HepG2 (cell line): ENCODE data around the gene PPDPF. TPM values are rescaled to one million over a fixed set of nuclear protein-coding genes. Genes with fewer than 3 reads are reported as not detected.
A peak's percentile ranks its signal among the peaks of the same experiment; 100 is the strongest.

Experiments
- BRD4 ChIP-seq: sonication (generic); formaldehyde crosslinking; IDR thresholded peaks from 2 replicates; pipeline ENCODE4 v1.4.0; 2020; ENCODE audit warnings: missing genetic modification reagents
- FOXJ3 ChIP-seq: sonication (generic); formaldehyde crosslinking; IDR thresholded peaks from 2 replicates; pipeline ENCODE4 v1.4.0; 2020; ENCODE audit warnings: missing genetic modification reagents, mild to moderate bottlenecking, borderline replicate concordance
- GABPB1 ChIP-seq: IDR thresholded peaks from 2 replicates; pipeline ENCODE4 v1.6.1; 2016; ENCODE audit warnings: mild to moderate bottlenecking, missing genetic modification reagents, moderate library complexity, missing compliant biosample characterization
- HNRNPL ChIP-seq: fragments of 200-400 bp; formaldehyde crosslinking; IDR thresholded peaks from 2 replicates; pipeline ENCODE4 v1.6.1; 2017; ENCODE audit warnings: mild to moderate bottlenecking, low read depth, low read length
- NCOA2 ChIP-seq: sonication (generic); formaldehyde crosslinking; IDR thresholded peaks from 2 replicates; pipeline ENCODE4 v1.8.0; 2022; ENCODE audit warnings: inconsistent platforms
- NKX3-1 ChIP-seq: sonication (generic); formaldehyde crosslinking; IDR thresholded peaks from 2 replicates; pipeline ENCODE4 v1.5.0; 2020; ENCODE audit warnings: missing genetic modification reagents
- POGZ ChIP-seq: sonication (generic); formaldehyde crosslinking; IDR thresholded peaks from 2 replicates; pipeline ENCODE4 v1.4.0; 2020; ENCODE audit warnings: mild to moderate bottlenecking, missing genetic modification reagents
- RELA ChIP-seq: sonication (generic); formaldehyde crosslinking; IDR thresholded peaks from 2 replicates; pipeline ENCODE4 v1.4.0; 2020; ENCODE audit warnings: missing genetic modification reagents
- SNRNP70 ChIP-seq: fragments of 200-400 bp; formaldehyde crosslinking; IDR thresholded peaks from 2 replicates; pipeline ENCODE4 v1.6.1; 2017; ENCODE audit warnings: mild to moderate bottlenecking, low read depth, low read length, moderate library complexity
- ZNF256 ChIP-seq: sonication (generic); formaldehyde crosslinking; conservative IDR thresholded peaks from 2 replicates; pipeline ENCODE4 v1.4.0; 2020; ENCODE audit warnings: missing genetic modification reagents
- ZNF614 ChIP-seq: IDR thresholded peaks from 2 replicates; pipeline ENCODE4 v1.6.1; 2018; ENCODE audit warnings: missing biosample characterization, missing genetic modification reagents, inconsistent platforms, borderline replicate concordance
- polyA plus RNA-seq, 8 experiments: library from polyadenylated mRNA; depleted of rRNA in 3 of 8; stranded (reverse) in 7 of 8; unstranded in 1 of 8; fragments of >200 nt; fragmentation: Illumina TruSeq in 4 of 8; extraction: Trizol in 4 of 8; gene quantifications; 2 replicates each; pipeline versions ENCODE4 v1.2.1 to v1.2.3, GENCODE V29; 2011 to 2016; ENCODE audit warnings: low read depth in 4 of 8, missing spikeins in 1 of 8, mixed read lengths in 1 of 8; ENCODE audit not compliant: insufficient read depth in 1 of 8
- total RNA-seq, 5 experiments: library from RNA; depleted of rRNA; stranded (reverse); fragments of >200 nt; fragmentation: Illumina TruSeq; extraction: Trizol; gene quantifications; 2 replicates each; pipeline ENCODE4 v1.2.3, GENCODE V29; 2016; ENCODE audit warnings: low read depth in 1 of 5
- TF ChIP-seq, protein P1 (sequence below): sonication (generic); formaldehyde crosslinking; IDR thresholded peaks from 2 replicates; pipeline ENCODE4 v1.9.0; 2021; ENCODE audit warnings: missing genetic modification reagents, mild to moderate bottlenecking, borderline replicate concordance
- TF ChIP-seq, protein P2 (sequence below): sonication (generic); formaldehyde crosslinking; IDR thresholded peaks from 2 replicates; pipeline ENCODE4 v1.5.1; 2020; ENCODE audit warnings: mild to moderate bottlenecking, missing genetic modification reagents, borderline replicate concordance
- TF ChIP-seq, protein P3 (sequence below): sonication (generic); formaldehyde crosslinking; IDR thresholded peaks from 2 replicates; pipeline ENCODE4 v1.4.0; 2020; ENCODE audit warnings: missing genetic modification reagents

The PPDPF gene
- total and polyA plus RNA-seq, 2 of the 13 experiments (the other 11 are each of a cell fraction or from before 2014, with no cell fraction given): 1.8 to 7.0 TPM

DNA sequence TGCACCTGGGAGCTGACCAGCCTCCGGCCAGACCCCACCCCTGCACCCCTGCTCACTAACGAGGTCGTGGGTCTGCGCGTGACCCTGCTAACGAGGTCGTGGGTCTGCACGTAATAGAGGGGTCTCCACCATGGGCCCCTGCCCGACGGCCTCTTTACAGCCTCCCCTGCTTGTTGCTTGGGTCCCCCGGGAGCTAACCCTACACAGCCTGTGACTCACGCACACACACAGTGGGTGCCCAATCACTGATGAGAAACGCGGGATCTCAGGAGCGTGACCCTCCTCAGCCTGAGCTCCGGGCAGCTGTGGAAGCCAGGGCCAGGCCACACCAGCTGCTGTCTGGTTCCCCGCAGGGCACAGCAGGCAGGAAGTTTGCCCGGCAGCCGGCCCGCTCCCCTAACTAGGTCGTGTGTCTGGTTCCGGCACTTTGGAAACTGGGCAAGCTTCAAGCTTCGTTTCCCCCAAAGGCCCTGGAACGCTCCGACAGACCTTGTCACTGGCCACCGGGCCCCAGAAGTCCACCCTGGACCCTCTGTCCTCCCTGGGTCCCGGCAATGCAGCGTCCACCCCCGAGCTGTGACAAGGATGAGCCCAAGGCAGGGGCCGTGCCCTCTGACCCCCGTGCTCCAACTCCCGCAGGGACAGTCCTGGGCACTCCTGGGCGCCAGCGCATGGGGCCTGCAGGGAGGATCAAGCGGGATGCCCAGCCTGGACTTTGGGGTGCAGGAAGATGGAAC, 15.8 kb downstream of the PPDPF start (continued):
- TF ChIP-seq, protein P1, sequence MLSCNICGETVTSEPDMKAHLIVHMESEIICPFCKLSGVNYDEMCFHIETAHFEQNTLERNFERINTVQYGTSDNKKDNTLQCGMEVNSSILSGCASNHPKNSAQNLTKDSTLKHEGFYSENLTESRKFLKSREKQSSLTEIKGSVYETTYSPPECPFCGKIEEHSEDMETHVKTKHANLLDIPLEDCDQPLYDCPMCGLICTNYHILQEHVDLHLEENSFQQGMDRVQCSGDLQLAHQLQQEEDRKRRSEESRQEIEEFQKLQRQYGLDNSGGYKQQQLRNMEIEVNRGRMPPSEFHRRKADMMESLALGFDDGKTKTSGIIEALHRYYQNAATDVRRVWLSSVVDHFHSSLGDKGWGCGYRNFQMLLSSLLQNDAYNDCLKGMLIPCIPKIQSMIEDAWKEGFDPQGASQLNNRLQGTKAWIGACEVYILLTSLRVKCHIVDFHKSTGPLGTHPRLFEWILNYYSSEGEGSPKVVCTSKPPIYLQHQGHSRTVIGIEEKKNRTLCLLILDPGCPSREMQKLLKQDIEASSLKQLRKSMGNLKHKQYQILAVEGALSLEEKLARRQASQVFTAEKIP (CRISPR knock-in tag): no peak
- TF ChIP-seq, protein P2, sequence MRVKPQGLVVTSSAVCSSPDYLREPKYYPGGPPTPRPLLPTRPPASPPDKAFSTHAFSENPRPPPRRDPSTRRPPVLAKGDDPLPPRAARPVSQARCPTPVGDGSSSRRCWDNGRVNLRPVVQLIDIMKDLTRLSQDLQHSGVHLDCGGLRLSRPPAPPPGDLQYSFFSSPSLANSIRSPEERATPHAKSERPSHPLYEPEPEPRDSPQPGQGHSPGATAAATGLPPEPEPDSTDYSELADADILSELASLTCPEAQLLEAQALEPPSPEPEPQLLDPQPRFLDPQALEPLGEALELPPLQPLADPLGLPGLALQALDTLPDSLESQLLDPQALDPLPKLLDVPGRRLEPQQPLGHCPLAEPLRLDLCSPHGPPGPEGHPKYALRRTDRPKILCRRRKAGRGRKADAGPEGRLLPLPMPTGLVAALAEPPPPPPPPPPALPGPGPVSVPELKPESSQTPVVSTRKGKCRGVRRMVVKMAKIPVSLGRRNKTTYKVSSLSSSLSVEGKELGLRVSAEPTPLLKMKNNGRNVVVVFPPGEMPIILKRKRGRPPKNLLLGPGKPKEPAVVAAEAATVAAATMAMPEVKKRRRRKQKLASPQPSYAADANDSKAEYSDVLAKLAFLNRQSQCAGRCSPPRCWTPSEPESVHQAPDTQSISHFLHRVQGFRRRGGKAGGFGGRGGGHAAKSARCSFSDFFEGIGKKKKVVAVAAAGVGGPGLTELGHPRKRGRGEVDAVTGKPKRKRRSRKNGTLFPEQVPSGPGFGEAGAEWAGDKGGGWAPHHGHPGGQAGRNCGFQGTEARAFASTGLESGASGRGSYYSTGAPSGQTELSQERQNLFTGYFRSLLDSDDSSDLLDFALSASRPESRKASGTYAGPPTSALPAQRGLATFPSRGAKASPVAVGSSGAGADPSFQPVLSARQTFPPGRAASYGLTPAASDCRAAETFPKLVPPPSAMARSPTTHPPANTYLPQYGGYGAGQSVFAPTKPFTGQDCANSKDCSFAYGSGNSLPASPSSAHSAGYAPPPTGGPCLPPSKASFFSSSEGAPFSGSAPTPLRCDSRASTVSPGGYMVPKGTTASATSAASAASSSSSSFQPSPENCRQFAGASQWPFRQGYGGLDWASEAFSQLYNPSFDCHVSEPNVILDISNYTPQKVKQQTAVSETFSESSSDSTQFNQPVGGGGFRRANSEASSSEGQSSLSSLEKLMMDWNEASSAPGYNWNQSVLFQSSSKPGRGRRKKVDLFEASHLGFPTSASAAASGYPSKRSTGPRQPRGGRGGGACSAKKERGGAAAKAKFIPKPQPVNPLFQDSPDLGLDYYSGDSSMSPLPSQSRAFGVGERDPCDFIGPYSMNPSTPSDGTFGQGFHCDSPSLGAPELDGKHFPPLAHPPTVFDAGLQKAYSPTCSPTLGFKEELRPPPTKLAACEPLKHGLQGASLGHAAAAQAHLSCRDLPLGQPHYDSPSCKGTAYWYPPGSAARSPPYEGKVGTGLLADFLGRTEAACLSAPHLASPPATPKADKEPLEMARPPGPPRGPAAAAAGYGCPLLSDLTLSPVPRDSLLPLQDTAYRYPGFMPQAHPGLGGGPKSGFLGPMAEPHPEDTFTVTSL (CRISPR knock-in tag): no peak
- TF ChIP-seq, protein P3, sequence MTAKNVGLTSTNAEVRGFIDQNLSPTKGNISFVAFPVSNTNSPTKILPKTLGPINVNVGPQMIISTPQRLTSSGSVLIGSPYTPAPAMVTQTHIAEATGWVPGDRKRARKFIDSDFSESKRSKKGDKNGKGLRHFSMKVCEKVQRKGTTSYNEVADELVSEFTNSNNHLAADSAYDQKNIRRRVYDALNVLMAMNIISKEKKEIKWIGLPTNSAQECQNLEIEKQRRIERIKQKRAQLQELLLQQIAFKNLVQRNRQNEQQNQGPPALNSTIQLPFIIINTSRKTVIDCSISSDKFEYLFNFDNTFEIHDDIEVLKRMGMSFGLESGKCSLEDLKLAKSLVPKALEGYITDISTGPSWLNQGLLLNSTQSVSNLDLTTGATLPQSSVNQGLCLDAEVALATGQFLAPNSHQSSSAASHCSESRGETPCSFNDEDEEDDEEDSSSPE (CRISPR knock-in tag): no peak
- TF ChIP-seq BRD4 (CRISPR knock-in tag) (0 out of 2 replicates have a peak, but pooled peaks have one; percentile 8), RELA (CRISPR knock-in tag) (no peak), POGZ (no peak), SNRNP70 (no peak), FOXJ3 (CRISPR knock-in tag) (no peak), HNRNPL (0 out of 2 replicates have a peak, but pooled peaks have one; percentile 35), GABPB1 (CRISPR knock-in tag) (peak; percentile 17; the same call in 1 of the 2 replicates), NCOA2 (CRISPR knock-in tag) (no peak), ZNF614 (CRISPR knock-in tag) (no peak), ZNF256 (CRISPR knock-in tag) (no peak), NKX3-1 (CRISPR knock-in tag) (no peak)
